NCI-H1105 (cell line): Measurements from ENCODE around the gene NEU3.
A peak's percentile ranks its signal among the peaks of the same experiment; 100 is the strongest.
"Not testable (repeated sequence)": the region's sequence is repeated elsewhere in the genome, so short reads cannot be mapped to it uniquely, and the experiment has no call there.

ENCODE experiments used
- DNase-seq: peaks from one replicate; lab custom pipeline; 2025; lab: John Stamatoyannopoulos, UW

NEU3 gene

DNA sequence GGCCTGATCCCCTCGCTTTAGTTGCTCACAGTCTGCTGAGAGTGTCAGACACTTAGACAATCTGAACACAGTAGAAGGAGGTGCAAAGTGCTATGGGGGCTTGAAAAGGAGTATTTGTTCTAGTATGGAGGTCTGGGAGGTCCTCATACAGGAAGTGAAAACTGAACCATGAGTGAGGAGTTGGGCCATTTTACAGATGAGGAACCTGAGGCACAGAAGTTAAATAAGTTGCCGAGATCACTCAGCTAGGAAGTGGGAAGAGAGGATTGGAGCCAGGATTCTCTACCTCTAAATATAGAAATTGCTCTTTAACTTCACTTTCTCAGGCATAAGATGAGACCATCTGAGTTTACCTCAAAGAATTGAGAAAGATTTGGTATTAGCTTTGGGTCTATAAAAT is 4.0 kb upstream of the NEU3 start:
- DNase-seq: no peak

- no peak for DNase-seq
Measured at GRCh38 chr11:74989260-74989638, 516 bp downstream of the NEU3 start.

DNA sequence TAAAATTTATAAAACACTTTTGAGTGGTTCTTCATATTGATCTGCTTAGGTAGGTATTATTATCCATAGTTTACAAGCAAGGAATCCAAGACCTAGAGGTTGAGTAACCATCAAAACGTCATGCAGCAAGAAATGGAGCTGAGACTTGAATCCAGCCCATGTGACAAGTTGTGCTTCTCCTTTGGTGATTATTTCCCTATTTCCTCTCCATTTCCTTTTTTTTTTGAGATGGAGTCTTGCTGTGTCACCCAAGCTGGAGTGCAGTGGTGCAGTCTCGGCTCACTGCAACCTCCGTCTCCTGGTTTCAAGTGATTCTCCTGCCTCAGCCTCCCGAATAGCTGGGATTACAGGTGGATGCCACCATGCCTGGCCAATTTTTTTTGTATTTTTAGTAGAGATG is 1.4 kb downstream of the NEU3 start:
- not testable (repeated sequence) for DNase-seq

- DNase-seq: no peak
Measured at GRCh38 chr11:74990941-74991340, 2.2 kb downstream of the NEU3 start.

DNA sequence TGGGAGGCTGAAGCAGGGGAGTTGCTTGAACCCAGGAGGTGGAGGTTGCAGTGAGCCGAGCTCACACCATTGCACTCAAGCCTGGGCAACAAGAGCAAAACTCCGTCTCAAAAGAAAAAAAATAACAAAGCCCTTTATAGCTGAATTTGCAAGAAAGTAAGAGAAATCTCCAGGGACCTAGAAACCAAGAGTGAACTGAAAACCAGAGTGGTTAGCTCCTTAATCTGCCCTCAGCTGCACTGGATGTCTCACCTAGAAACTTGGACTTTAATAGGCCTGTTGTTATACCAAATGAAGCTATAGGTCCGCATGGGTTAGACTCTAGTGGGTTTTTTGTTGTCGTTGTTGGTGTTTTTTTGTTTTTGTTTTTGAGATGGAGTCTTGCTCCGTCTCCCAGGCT is 4.1 kb downstream of the NEU3 start:
- DNase-seq: no peak

- no peak for DNase-seq
Measured at GRCh38 chr11:75000975-75001354, 12.2 kb downstream of the NEU3 start.

DNA sequence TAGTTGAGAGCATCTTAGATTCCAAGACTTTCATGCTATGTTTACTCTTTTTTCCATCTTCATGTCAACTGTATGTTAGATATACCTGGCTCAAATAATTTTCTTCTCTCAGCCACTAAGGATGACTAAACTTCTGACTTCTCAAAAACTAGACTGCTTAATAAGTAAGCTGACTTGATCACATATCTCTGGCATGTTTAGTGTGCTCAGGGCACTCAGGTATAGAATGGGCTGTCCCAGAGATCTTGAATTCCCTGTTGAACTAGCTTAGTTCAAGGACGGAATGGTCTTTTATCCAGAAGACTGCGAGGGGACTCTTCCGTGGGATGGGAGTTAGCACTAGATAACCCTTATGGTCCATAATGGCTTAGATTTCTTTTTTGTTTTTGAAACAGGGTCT is 13.0 kb downstream of the NEU3 start:
- no peak for DNase-seq

DNA sequence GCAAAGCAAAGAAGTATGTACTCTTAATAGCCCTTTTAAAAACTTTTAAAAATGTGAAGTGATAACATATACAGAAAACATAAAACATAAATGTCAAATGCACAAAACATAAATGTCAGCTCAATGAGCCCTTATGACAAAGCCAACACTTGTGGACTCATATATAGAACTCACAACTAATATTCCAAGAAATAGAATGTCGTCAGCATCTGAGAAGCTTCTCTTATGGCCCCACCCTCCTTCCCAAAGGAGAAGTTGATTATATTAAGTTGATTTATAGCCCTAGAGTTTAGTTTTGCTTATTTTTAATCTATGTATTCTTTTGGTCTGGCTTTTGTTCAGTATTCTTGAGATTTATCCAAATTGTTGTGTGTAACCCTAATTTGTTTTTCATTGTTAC is 13.8 kb downstream of the NEU3 start:
- no peak for DNase-seq

DNA sequence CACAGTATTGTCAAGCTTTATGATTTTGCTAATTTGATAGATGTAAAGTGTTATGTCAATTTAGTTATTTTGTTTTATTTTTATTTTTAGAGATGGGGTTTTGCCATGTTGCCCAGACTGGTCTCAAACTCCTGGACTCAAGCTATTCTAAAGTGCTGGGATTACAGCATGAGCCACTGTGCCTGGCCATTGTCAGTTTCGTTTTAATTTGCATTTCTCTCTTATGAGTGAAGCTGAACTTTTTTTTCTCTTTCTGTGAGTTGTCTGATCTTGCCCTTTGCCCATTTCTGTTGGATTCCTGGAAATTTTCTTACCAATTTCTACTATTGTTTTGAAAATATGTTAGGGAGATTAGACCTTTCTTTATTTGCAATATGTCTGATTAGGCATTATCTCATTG is 15.5 kb downstream of the NEU3 start:
- no peak for DNase-seq

DNA sequence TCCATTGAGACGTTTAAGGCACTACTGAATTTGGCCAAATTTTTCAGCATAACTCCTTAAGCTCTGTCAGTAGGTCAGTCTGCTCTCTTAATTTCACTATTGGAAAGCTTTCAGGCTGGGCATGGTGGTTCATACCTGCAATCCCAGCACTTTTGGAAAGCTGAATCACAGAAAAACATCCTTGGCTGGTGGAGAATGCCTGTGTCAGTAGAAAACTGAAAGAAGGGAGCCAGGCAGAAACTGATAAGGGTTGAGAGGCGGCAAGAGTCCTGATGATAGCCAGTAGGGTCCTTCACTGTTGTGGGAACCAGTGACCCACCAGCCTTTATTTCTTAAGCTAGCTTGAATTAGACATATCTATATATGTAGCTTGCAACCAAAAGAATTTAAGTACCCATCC is 22.6 kb downstream of the NEU3 start:
- DNase-seq: no peak

DNA sequence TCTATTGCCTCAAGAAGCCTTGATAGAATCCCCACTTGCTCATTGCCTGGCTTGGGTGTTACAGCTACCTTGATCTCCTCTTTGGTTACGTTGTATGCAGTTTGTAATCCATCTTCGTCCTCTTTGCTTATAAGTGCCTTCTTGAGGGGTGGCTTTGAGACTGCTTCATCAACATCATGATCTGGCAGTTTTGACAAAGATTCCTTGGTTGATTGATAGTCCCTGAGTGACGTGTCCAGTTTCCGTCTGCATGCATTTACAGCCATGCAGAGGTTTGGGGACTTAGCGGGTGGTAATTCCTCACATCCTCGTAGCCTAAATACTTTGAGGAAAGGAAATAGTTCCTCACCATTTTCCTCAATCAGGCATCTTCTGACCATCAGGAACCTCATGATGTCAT is 23.1 kb downstream of the NEU3 start:
- DNase-seq: no peak

- DNase-seq: no peak
Measured at GRCh38 chr11:75013051-75013450, 24.3 kb downstream of the NEU3 start.

- no peak for DNase-seq
Measured at GRCh38 chr11:75014129-75014528, 25.4 kb downstream of the NEU3 start.

DNA sequence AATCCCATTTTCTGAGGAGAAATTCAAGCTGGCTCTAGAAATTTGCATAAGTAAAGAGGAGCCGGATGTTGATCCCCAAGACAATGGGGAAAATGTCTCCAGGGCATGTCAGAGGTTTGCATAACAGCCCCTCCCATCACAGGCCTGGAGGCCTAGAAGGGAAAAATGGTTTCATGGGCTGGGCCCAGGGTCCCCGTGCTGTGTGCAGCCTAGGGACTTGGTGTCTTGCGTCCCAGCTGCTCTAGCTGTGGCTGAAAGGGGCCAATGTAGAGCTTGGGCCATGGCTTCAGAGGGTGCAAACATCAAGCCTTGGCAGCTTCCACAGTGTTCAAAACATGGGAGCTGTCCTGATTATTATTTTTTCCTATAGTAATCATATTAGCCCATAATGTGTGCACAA is 30.5 kb downstream of the NEU3 start:
- DNase-seq: not testable (repeated sequence)

DNA sequence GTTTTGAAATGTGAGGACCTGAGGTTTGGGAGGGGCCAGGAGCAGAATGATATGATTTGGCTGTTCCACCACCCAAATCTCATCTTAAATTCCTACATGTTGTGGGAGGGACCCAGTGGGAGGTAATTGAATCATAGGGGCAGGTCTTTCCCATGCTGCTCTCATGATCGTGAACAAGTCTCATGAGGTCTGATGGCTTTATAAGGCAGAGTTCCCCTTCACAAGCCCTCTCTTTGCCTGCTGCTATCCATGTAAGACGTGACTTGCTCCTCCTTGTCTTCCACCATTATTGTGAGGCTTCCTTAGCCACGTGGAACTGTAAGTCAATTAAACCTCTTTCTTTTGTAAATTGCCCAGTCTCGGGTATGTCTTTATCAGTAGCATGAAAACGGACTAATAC is 31.6 kb downstream of the NEU3 start:
- DNase-seq: not testable (repeated sequence)

DNA sequence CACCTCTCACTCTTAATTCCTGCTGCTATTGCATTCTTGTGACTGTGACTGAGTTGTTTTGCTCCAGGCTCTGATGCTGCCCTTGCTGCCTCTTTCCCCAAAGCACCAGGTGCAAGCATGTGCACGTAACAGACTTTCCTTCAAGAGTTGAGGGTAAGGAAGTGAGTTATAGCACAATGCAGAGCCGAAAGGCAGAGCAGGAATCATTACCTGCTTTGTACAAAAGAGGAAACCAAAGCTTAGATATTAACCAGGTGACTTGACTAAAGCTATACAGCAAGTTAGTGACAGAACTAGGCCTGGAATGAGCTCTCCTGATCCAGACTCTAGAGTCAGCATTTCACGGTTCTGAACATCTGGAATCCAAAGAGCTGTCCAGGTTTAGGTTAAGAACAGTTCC is 33.6 kb downstream of the NEU3 start:
- no peak for DNase-seq

GRCh38 chr11:75022759-75023396 is 34.1 kb downstream of the NEU3 start:
- peak; percentile 63 for DNase-seq

DNA sequence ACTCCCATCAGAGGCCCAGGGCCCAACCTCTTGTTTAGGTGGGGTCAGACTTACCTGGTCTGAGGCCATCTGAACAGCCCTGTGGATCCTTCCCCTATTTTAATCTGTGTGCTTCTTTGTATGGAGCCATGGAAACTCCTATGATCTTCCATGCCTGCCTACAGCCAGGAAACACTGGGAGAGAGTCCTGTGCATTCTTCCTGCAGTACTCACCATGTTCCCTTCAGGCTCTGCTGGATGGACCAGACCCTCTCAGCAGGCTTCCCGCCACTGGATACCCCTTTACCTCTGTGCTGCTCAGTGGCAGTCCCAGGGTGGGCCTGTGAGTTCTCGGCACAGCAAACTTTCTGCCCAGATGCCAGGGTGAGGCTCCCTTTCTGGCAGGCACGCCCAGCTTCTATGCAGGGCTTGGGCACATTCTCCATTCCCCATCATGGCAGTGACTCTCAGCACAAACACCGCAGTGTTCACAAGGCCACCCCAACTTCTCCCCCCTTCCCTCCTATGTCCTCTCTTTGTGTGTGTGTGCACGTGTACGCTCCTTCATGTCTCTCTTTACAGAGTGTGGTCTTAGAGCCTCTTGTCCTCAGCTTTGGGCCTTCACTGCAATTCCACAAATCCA is 34.8 kb downstream of the NEU3 start:
- DNase-seq: no peak

GRCh38 chr11:75024068-75024449 is 35.3 kb downstream of the NEU3 start:
- no peak for DNase-seq

DNA sequence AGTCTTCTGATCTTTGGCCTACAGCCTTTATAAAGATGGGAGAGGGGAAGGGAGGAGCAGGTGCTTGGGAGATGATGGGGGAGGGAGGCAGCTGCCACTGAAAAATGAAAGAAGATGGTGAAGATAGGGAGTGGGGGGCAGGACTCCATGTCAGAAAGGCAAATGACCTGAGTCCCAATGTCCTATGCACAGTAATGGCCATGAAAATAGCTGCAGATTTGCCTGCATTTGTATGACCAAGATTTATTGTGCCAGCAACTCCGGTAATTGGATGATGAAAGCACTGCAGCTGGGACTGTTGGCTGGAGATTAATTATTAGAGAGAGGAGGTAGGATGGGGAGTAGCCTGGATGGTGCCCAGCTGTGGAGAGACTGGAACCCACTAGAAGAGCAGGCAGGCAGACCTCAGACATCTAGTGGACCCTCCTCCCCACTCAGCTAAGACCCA is 36.1 kb downstream of the NEU3 start:
- no peak for DNase-seq

GRCh38 chr11:75025561-75025960 is 36.8 kb downstream of the NEU3 start:
- DNase-seq: no peak

- no peak for DNase-seq
Measured at GRCh38 chr11:75028321-75028720, 39.6 kb downstream of the NEU3 start.

GRCh38 chr11:75028724-75029123 is 40.0 kb downstream of the NEU3 start:
- DNase-seq: no peak
